Midbrain (tissue), 1 donor: ENCODE measurements around the gene RRAGA.
"Not testable (repeated sequence)": the region's sequence is repeated elsewhere in the genome, so short reads cannot be mapped to it uniquely, and the experiment has no call there.

Experiments used
- DNase-seq: peaks from one replicate; lab custom pipeline; 2025; lab: John Stamatoyannopoulos, UW

The RRAGA gene

GRCh38 chr9:19087106-19088000 lies 38.1 kb downstream of the RRAGA start:
- DNase-seq, result no peak

GRCh38 chr9:19097431-19097830 lies 48.2 kb downstream of the RRAGA start:
- not testable (repeated sequence) for DNase-seq
